Endodermal cell (in vitro differentiated cells): ENCODE results near the gene EDN2. TPM values are rescaled to one million over a fixed set of nuclear protein-coding genes. Genes with fewer than 3 reads are reported as not detected.
A peak's percentile ranks its signal among the peaks of the same experiment; 100 is the strongest.

Experiments used
- DNase-seq: peaks from one replicate; pipeline ENCODE4 v3.0.0-alpha.2; 2017
- H3K27ac ChIP-seq: 2 replicates; pipeline ENCODE4 v1.5.1; 2013; ENCODE audit warnings: mild to moderate bottlenecking, low read depth, low read length, moderate library complexity
- H3K27me3 ChIP-seq: 2 replicates; pipeline ENCODE4 v1.6.1; 2013; ENCODE audit warnings: mild to moderate bottlenecking, low read length, moderate library complexity; ENCODE audit not compliant: insufficient read depth, control insufficient read depth, poor library complexity, severe bottlenecking
- H3K36me3 ChIP-seq: 2 replicates; pipeline ENCODE4 v1.7.0; 2013; ENCODE audit warnings: mild to moderate bottlenecking, low read length, moderate library complexity; ENCODE audit not compliant: control insufficient read depth, insufficient read depth
- H3K4me1 ChIP-seq: one replicate; pipeline ENCODE4 v1.7.0; 2013; ENCODE audit warnings: low read length; ENCODE audit not compliant: control insufficient read depth, insufficient read depth
- H3K4me3 ChIP-seq: 2 replicates; pipeline ENCODE4 v1.5.1; 2013; ENCODE audit warnings: mild to moderate bottlenecking, low read length, moderate library complexity
- H3K9ac ChIP-seq: 2 replicates; pipeline ENCODE4 v1.6.1; 2013; ENCODE audit warnings: mild to moderate bottlenecking, low read length, moderate library complexity; ENCODE audit not compliant: poor library complexity, severe bottlenecking; ENCODE audit errors: extremely low read depth
- H3K9me3 ChIP-seq: 2 replicates; pipeline ENCODE4 v1.6.1; 2013; ENCODE audit warnings: mild to moderate bottlenecking, low read length, moderate library complexity; ENCODE audit not compliant: control insufficient read depth
- H3K27ac Mint-ChIP-seq: 2 replicates; pipeline ENCODE4 v1.8.0; 2020; ENCODE audit warnings: mixed read lengths
- H3K27me3 Mint-ChIP-seq: 2 replicates; pipeline ENCODE4 v1.8.0; 2021; ENCODE audit warnings: mild to moderate bottlenecking, mixed read lengths; ENCODE audit not compliant: insufficient read depth
- H3K36me3 Mint-ChIP-seq: 2 replicates; pipeline ENCODE4 v1.8.0; 2020; ENCODE audit warnings: low read depth, mixed read lengths
- H3K4me1 Mint-ChIP-seq: 2 replicates; pipeline ENCODE4 v1.8.0; 2020; ENCODE audit warnings: mixed read lengths
- H3K4me3 Mint-ChIP-seq: 2 replicates; pipeline ENCODE4 v1.8.0; 2020; ENCODE audit warnings: mild to moderate bottlenecking, moderate library complexity, mixed read lengths
- H3K9me3 Mint-ChIP-seq: 2 replicates; pipeline ENCODE4 v1.8.0; 2020; ENCODE audit warnings: mild to moderate bottlenecking, mixed read lengths
- WGBS, 2 experiments: methylation state at CpG; one replicate each; pipeline versions ENCODE4 v1.1.5 to v1.1.7; 2013; ENCODE audit warnings: missing lambda C conversion rate in 2 of 2, mixed read lengths in 1 of 2; ENCODE audit not compliant: insufficient coverage in 1 of 2, insufficient read length in 1 of 2; 5-methylcytosine and 5-hydroxymethylcytosine counted together
- long read RNA-seq, 4 experiments: library from polyadenylated mRNA in 2 of 4; library from RNA in 1 of 4; library from capped mRNA in 1 of 4; stranded (forward) in 3 of 4; unstranded in 1 of 4; transcript quantifications; one replicate each; pipeline ENCODE4 v2.0.0, GENCODE V29; 2020 to 2021; ENCODE audit warnings: inconsistent platforms in 1 of 4
- polyA plus RNA-seq, 2 experiments: library from polyadenylated mRNA; stranded (reverse); fragments of 50-300 nt; gene quantifications; one replicate each; pipeline ENCODE4 v1.2.3, GENCODE V29; 2013
- total RNA-seq, 2 donors: library from RNA; stranded (reverse); fragmentation: NEBNext Ultra II Directional in 1 of 2; extraction: Animal tissue kit (Norgen Biotek cat#: 25700) in 1 of 2; gene quantifications; 2 replicates in 1 of 2; 3 replicates in 1 of 2; pipeline ENCODE4 v1.2.1, GENCODE V29; 2021
- TF ChIP-seq, protein P1 (sequence below): fragments of 200-600 bp; sonication (generic); conservative IDR thresholded peaks from 2 replicates; pipeline ENCODE4 v1.5.0; 2021; ENCODE audit warnings: antibody characterized with exemption, mild to moderate bottlenecking

Gene EDN2
- not detected for total RNA-seq
- 0.18 TPM for polyA plus RNA-seq (2013, experiment 1 of 2)
- polyA plus RNA-seq (2013, experiment 2 of 2) = not detected
- long read RNA-seq, experiment 1 = 0 reads
- long read RNA-seq, experiment 2 = 0 reads
- long read RNA-seq, experiment 3 = 0 reads
- long read RNA-seq, experiment 4 = 0 reads

DNA sequence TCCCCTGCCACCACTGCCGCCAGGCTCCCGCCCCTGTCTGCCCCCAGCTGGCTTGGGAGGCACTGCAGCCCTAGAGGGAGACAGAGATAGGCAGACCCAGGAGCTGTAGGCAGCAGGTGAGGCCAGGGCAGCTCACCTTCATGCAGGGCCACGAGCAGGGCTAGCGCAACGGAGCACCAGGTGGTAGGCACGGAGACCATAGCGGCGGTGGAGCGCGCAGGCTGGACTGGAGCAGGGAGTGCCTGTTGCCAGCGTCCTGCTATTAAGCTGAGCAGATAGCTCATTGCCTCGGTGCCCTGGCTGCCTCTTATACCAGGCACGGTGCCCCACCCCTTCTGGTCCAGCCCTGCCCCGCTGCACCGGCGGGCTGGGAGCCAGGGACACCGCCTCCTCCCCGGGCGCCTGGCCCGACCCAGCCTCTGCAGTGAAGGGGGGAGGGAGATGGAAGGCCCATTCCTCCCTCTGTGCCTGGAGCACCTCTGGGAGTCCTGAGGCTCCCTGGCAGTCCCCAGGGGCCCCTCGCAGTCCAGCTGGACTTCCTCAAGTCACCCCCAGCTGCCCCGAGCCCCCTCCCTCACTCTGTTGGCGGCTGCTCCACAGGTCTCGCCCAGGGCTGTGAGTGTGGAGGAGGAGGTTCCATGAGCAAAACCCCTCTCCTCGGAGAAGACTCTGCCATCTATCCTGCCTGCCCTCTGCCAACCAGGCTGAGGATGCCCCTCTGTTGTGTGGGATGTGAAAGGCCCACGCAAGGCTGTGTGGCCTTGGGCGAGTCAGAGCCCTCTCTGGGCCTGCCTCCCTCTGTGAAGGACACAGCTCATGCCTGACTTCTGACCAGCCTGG lies at the start of gene EDN2:
Gene EDN2, minus strand, starts transcription at position 282 of the 840 bp plus-strand sequence. Its CDS starts 82 bp downstream, at position 200.
- no peak within 1 kb of the TSS for H3K27ac Mint-ChIP-seq
- no peak within 1 kb of the TSS for H3K9ac ChIP-seq

DNA sequence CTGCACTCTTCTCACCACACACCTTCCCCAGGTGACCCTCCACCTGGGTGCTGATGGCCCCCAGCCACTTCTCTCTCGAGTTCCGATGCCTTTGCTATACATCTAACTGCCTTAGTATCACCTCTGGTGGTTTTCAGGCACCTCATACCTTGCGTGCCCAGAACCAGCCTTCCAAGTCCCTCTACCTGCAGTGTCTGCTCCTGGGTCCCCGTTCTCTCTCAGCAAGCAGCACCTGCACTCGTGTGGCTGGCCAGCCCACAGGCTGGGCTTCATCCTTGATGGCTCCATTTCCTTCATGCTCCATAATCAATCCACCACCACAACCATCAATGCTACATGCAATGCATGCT lies 49.2 kb upstream of the EDN2 start:
- TF ChIP-seq, protein P1, sequence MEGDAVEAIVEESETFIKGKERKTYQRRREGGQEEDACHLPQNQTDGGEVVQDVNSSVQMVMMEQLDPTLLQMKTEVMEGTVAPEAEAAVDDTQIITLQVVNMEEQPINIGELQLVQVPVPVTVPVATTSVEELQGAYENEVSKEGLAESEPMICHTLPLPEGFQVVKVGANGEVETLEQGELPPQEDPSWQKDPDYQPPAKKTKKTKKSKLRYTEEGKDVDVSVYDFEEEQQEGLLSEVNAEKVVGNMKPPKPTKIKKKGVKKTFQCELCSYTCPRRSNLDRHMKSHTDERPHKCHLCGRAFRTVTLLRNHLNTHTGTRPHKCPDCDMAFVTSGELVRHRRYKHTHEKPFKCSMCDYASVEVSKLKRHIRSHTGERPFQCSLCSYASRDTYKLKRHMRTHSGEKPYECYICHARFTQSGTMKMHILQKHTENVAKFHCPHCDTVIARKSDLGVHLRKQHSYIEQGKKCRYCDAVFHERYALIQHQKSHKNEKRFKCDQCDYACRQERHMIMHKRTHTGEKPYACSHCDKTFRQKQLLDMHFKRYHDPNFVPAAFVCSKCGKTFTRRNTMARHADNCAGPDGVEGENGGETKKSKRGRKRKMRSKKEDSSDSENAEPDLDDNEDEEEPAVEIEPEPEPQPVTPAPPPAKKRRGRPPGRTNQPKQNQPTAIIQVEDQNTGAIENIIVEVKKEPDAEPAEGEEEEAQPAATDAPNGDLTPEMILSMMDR = no peak
- no peak for DNase-seq
- H3K9ac ChIP-seq = no peak overlapping the region
- Mint-ChIP-seq H3K27me3 (peaks cover 33% of the 10 kb centered on the region), H3K9me3 (peaks cover 5% of the 10 kb centered on the region), H3K36me3 (no peaks in the 10 kb centered on the region), H3K27ac (no peak overlapping the region), H3K4me1 (no peaks in the 10 kb centered on the region), H3K4me3 (no peak overlapping the region)
- H3K36me3 ChIP-seq = no peaks in the 10 kb centered on the region
- no peak overlapping the region for H3K4me3 ChIP-seq
- no peaks in the 10 kb centered on the region for H3K27me3 ChIP-seq
- H3K9me3 ChIP-seq = no peaks in the 10 kb centered on the region
- WGBS, 2 experiments = 89 to 92% methylated on average over 4 to 5 of the region's 5 CpGs
- H3K4me1 ChIP-seq = no peaks in the 10 kb centered on the region
- H3K27ac ChIP-seq = no peak overlapping the region

More for the DNA sequence above, at the start of gene EDN2:
- Mint-ChIP-seq H3K27me3 (peaks cover 6% of the 10 kb centered on the region), H3K9me3 (no peaks in the 10 kb centered on the region), H3K4me1 (peaks cover 27% of the 10 kb centered on the region), H3K4me3 (no peak within 1 kb of the TSS), H3K36me3 (no peaks in the 10 kb centered on the region)
- Histone ChIP-seq H3K4me1 (peaks cover 7% of the 10 kb centered on the region), H3K4me3 (no peak within 1 kb of the TSS), H3K9me3 (no peaks in the 10 kb centered on the region), H3K27ac (no peak within 1 kb of the TSS), H3K36me3 (no peaks in the 10 kb centered on the region), H3K27me3 (no peaks in the 10 kb centered on the region)
- WGBS, 2 experiments = 87 to 96% methylated on average over 10 to 27 of the region's 27 CpGs
- TF ChIP-seq, protein P1 = peak; percentile 69
- peak; percentile 89 for DNase-seq

DNA sequence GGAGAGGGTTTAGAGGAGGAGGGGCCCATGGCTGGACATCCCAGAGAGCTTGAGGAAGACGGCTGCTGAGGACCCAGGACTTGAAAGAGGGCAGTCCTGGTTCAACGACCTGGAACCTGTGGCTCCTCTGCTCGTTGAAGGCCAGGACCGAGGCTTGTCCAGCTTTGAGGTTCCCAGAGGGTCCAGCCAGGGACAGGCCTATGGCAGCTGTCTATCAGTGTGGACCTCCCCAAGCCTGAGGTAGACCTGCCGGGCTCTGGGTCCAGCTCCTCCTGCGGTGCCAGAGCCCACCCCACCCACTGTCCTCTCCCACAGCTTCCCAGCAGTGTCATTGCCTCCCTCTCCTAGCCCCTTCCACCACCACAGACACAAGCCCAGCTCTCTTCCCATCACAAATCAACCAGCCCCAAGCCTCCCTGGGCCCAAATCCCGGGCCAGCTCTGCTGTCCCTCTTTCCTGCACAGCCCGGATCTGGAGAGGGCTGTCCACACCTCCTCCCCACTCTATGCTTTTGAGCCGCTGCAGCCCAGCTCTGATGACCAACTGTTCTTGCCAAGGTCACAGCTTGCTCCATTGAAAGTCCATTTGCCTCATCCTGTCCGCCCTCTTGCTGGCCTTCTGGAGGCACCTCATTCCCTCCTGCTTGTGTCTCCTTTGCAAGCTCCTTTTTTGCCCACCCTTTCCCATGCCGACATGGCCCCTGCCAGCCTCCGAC lies 48.7 kb upstream of the EDN2 start:
- H3K4me3 ChIP-seq = no peak overlapping the region
- H3K9me3 ChIP-seq = no peaks in the 10 kb centered on the region
- Mint-ChIP-seq H3K27me3 (peaks cover 33% of the 10 kb centered on the region), H3K4me1 (no peaks in the 10 kb centered on the region), H3K36me3 (no peaks in the 10 kb centered on the region), H3K27ac (no peak overlapping the region), H3K9me3 (peaks cover 5% of the 10 kb centered on the region), H3K4me3 (no peak overlapping the region)
- no peak overlapping the region for H3K27ac ChIP-seq
- no peaks in the 10 kb centered on the region for H3K27me3 ChIP-seq
- TF ChIP-seq, protein P1 = no peak
- 88 to 92% methylated on average over 8 to 12 of the region's 12 CpGs for WGBS, 2 experiments
- no peak overlapping the region for H3K9ac ChIP-seq
- no peaks in the 10 kb centered on the region for H3K4me1 ChIP-seq
- DNase-seq = no peak
- no peaks in the 10 kb centered on the region for H3K36me3 ChIP-seq
